HepG2 (cell line): Measurements from ENCODE around the gene PRSS1. TPM values are rescaled to one million over a fixed set of nuclear protein-coding genes. Genes with fewer than 3 reads are reported as not detected.

ENCODE experiments used
- ATAC-seq: fragments of 200-7000 bp; cut with Tn5 transposase; 3 replicates; pipeline ENCODE4 v1.9.1; 2020; ENCODE audit warnings: mild to moderate bottlenecking, moderate library complexity
- BruUV-seq: library from RNA; stranded (reverse); fragments of 400-500 nt; replicated peaks from 2 replicates; lab custom pipeline; 2021; lab: Mats Ljungman, UMichigan
- CTCF ChIA-PET: fragments of 300-600 bp; formaldehyde crosslinking; extraction: SDS; loops from one replicate; lab custom pipeline; 2021; ENCODE audit warnings: low total read pairs, inconsistent platforms, low intra/inter-chr PET ratio; lab: Yijun Ruan, JAX
- POLR2A ChIA-PET: fragments of 350-600 bp; sonication (Branson Sonifier 250); formaldehyde crosslinking; loops from one replicate; lab custom pipeline; 2020; ENCODE audit warnings: antibody characterized with exemption, inconsistent platforms; lab: Yijun Ruan, JAX
- DNase-seq: peaks from one replicate; pipeline ENCODE4 v3.0.0-alpha.2; 2015; ENCODE audit warnings: low spot score
- FAIRE-seq: peaks from 3 replicates; lab custom pipeline; 2011; peaks lifted over from hg19 to GRCh38; lab: Jason Lieb, UNC
- H2AFZ ChIP-seq: one replicate; pipeline ENCODE4 v1.6.1; 2011; ENCODE audit warnings: low read length, inconsistent platforms
- H3K27ac ChIP-seq: fragments of 300-600 bp; 3 replicates; pipeline ENCODE4 v1.8.0; 2011; ENCODE audit warnings: mixed run types, mild to moderate bottlenecking, mixed read lengths, low read length, inconsistent platforms; ENCODE audit not compliant: insufficient read depth; ENCODE audit errors: extremely low read length
- H3K27me3 ChIP-seq, 2 experiments: fragments of 200-600 bp in 1 of 2; 2 replicates in 1 of 2; 3 replicates in 1 of 2; pipeline versions ENCODE4 v1.6.0 to v1.8.0; 2011; ENCODE audit warnings: low read length in 2 of 2, mild to moderate bottlenecking in 2 of 2, moderate library complexity in 2 of 2, inconsistent platforms in 1 of 2; ENCODE audit not compliant: insufficient read depth in 2 of 2, control insufficient read depth in 1 of 2
- H3K36me3 ChIP-seq, 2 experiments: fragments of 200-600 bp in 1 of 2; replicated peaks in 1 of 2; 2 replicates in 1 of 2; 3 replicates in 1 of 2; pipeline versions ENCODE4 v1.5.1 to v1.8.0; 2011; ENCODE audit warnings: low read length in 2 of 2, inconsistent platforms in 1 of 2; ENCODE audit not compliant: insufficient read depth in 2 of 2, control insufficient read depth in 1 of 2
- H3K4me1 ChIP-seq: 2 replicates; pipeline ENCODE4 v1.5.1; 2012; ENCODE audit warnings: low read length, inconsistent platforms; ENCODE audit not compliant: insufficient read depth
- H3K4me2 ChIP-seq: 2 replicates; pipeline ENCODE4 v1.6.0; 2011; ENCODE audit warnings: low read depth, low read length, inconsistent platforms
- H3K4me3 ChIP-seq, 3 experiments: fragments of 200-600 bp in 1 of 3; sonication (generic), shearing (Covaris generic) in 1 of 3; replicated peaks in 1 of 3; 2 replicates each; pipeline ENCODE4 v1.5.1; 2011 to 2016; ENCODE audit warnings: low read length in 3 of 3, inconsistent platforms in 2 of 3, low read depth in 2 of 3, mild to moderate bottlenecking in 2 of 3, control low read depth in 1 of 3, mixed read lengths in 1 of 3; ENCODE audit not compliant: insufficient read depth in 1 of 3
- H3K79me2 ChIP-seq: one replicate; pipeline ENCODE4 v1.6.1; 2011; ENCODE audit warnings: low read length, inconsistent platforms; ENCODE audit not compliant: insufficient read depth
- H3K9ac ChIP-seq: 2 replicates; pipeline ENCODE4 v1.6.0; 2011; ENCODE audit warnings: mild to moderate bottlenecking, low read depth, low read length, inconsistent platforms; ENCODE audit not compliant: insufficient read depth
- H3K9me3 ChIP-seq: 2 replicates; pipeline ENCODE4 v1.5.1; 2012; ENCODE audit warnings: mild to moderate bottlenecking, low read length
- H4K20me1 ChIP-seq: 2 replicates; pipeline ENCODE4 v1.6.0; 2011; ENCODE audit warnings: inconsistent platforms, mild to moderate bottlenecking, low read length, moderate library complexity; ENCODE audit not compliant: insufficient read depth
- GABPA ChIP-seq, 2 experiments: IDR thresholded peaks; 2 replicates each; pipeline ENCODE4 v1.6.1; 2011 to 2016; ENCODE audit warnings: low read depth in 2 of 2, low read length in 1 of 2, missing biosample characterization in 1 of 2, missing genetic modification characterization in 1 of 2
- HNRNPLL ChIP-seq: fragments of 200-400 bp; formaldehyde crosslinking; IDR thresholded peaks from 2 replicates; pipeline ENCODE4 v1.6.1; 2017; ENCODE audit warnings: mild to moderate bottlenecking, low read depth, low read length; ENCODE audit not compliant: poor library complexity, severe bottlenecking
- NBN ChIP-seq: fragments of 450-650 bp; conservative IDR thresholded peaks from 2 replicates; pipeline ENCODE4 v1.6.1; 2017
- NFYB ChIP-seq: sonication (generic); formaldehyde crosslinking; IDR thresholded peaks from 2 replicates; pipeline ENCODE4 v1.4.0; 2020; ENCODE audit warnings: missing genetic modification reagents
- SRSF9 ChIP-seq: fragments of 200-400 bp; formaldehyde crosslinking; IDR thresholded peaks from 2 replicates; pipeline ENCODE4 v1.6.1; 2018; ENCODE audit warnings: borderline replicate concordance, mild to moderate bottlenecking, low read depth, low read length; ENCODE audit not compliant: insufficient read depth, poor library complexity, severe bottlenecking
- U2AF2 ChIP-seq: fragments of 200-400 bp; formaldehyde crosslinking; IDR thresholded peaks from 2 replicates; pipeline ENCODE4 v1.6.1; 2017; ENCODE audit warnings: low read depth, mild to moderate bottlenecking, low read length
- ZNF235 ChIP-seq: sonication (generic); formaldehyde crosslinking; IDR thresholded peaks from 2 replicates; pipeline ENCODE4 v1.8.1; 2023; ENCODE audit warnings: mild to moderate bottlenecking, missing genetic modification reagents, borderline replicate concordance
- ZNF251 ChIP-seq: sonication (generic); formaldehyde crosslinking; IDR thresholded peaks from 2 replicates; pipeline ENCODE4 v1.9.0; 2021; ENCODE audit warnings: mild to moderate bottlenecking, missing genetic modification reagents
- ZNF552 ChIP-seq: sonication (generic); formaldehyde crosslinking; IDR thresholded peaks from 2 replicates; pipeline ENCODE4 v1.9.0; 2022; ENCODE audit warnings: missing genetic modification reagents, mild to moderate bottlenecking, borderline replicate concordance
- WGBS: methylation state at CpG from one replicate; pipeline ENCODE4 v1.1.6; 2017; ENCODE audit warnings: low lambda C conversion rate; 5-methylcytosine and 5-hydroxymethylcytosine counted together
- in situ Hi-C: cut with HindIII; loops from 2 replicates; pipeline ENCODE4 v1.10.0; 2017; ENCODE audit warnings: low pct_unique_long_range_greater_than_20kb; ENCODE audit not compliant: extremely low pct_ligation_motif_present
- intact Hi-C: fragments of 100-400 bp; cut with micrococcal nuclease; formaldehyde crosslinking; loops from one replicate; pipeline ENCODE4 v1.10.0; 2022; ENCODE audit not compliant: unreplicated experiment
- polyA plus RNA-seq, 8 experiments: library from polyadenylated mRNA; depleted of rRNA in 3 of 8; stranded (reverse) in 7 of 8; unstranded in 1 of 8; fragments of >200 nt; fragmentation: Illumina TruSeq in 4 of 8; extraction: Trizol in 4 of 8; gene quantifications; 2 replicates each; pipeline versions ENCODE4 v1.2.1 to v1.2.3, GENCODE V29; 2011 to 2016; ENCODE audit warnings: low read depth in 4 of 8, missing spikeins in 1 of 8, mixed read lengths in 1 of 8; ENCODE audit not compliant: insufficient read depth in 1 of 8
- total RNA-seq, 5 experiments: library from RNA; depleted of rRNA; stranded (reverse); fragments of >200 nt; fragmentation: Illumina TruSeq; extraction: Trizol; gene quantifications; 2 replicates each; pipeline ENCODE4 v1.2.3, GENCODE V29; 2016; ENCODE audit warnings: low read depth in 1 of 5
- TF ChIP-seq, protein P1 (sequence below): sonication (generic); formaldehyde crosslinking; IDR thresholded peaks from 2 replicates; pipeline ENCODE4 v1.9.0; 2021; ENCODE audit warnings: missing genetic modification reagents, borderline replicate concordance
- TF ChIP-seq, protein P2 (sequence below): sonication (generic); formaldehyde crosslinking; IDR thresholded peaks from 2 replicates; pipeline ENCODE4 v1.4.0; 2020; ENCODE audit warnings: mild to moderate bottlenecking, missing genetic modification reagents
- TF ChIP-seq, protein P3 (sequence below): sonication (generic); formaldehyde crosslinking; IDR thresholded peaks from 2 replicates; pipeline ENCODE4 v1.4.0; 2020; ENCODE audit warnings: mild to moderate bottlenecking, low read depth, missing genetic modification reagents

The PRSS1 gene
- total and polyA plus RNA-seq, 2 of the 13 experiments (the other 11 are each of a cell fraction or from before 2014, with no cell fraction given): not detected

DNA sequence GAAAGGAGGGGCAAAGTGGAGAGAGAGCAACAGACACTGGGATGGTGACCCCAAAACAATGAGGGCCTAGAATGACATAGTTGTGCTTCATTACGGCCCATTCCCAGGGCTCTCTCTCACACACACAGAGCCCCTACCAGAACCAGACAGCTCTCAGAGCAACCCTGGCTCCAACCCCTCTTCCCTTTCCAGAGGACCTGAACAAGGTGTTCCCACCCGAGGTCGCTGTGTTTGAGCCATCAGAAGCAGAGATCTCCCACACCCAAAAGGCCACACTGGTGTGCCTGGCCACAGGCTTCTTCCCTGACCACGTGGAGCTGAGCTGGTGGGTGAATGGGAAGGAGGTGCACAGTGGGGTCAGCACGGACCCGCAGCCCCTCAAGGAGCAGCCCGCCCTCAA is 42.2 kb downstream of the PRSS1 start:
- no TSS peak for BruUV-seq
- no peaks in the 10 kb centered on the region for H4K20me1 ChIP-seq
- no CpG with 5 or more reads among the region's 7 CpGs for WGBS

DNA sequence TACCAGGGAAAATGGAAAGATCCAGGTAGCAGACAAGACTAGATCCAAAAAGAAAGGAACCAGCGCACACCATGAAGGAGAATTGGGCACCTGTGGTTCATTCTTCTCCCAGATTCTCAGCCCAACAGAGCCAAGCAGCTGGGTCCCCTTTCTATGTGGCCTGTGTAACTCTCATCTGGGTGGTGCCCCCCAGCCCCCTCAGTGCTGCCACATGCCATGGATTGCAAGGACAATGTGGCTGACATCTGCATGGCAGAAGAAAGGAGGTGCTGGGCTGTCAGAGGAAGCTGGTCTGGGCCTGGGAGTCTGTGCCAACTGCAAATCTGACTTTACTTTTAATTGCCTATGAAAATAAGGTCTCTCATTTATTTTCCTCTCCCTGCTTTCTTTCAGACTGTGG is 42.9 kb downstream of the PRSS1 start:
- no peak overlapping the region for H2AFZ ChIP-seq
- WGBS: 46% methylated on average over 1 of the region's 1 CpG
- H3K4me1 ChIP-seq: no peaks in the 10 kb centered on the region
- no peaks in the 10 kb centered on the region for H3K9me3 ChIP-seq
- in situ Hi-C loops: no loop called here
- no peak for FAIRE-seq
- BruUV-seq: no TSS peak
- peaks cover 3 to 47% of the 10 kb centered on the region in 2 experiments for H3K27me3 ChIP-seq
- H4K20me1 ChIP-seq: no peaks in the 10 kb centered on the region
- ChIA-PET CTCF (no interaction called here), POLR2A (no interaction called here)
- H3K36me3 ChIP-seq: no peaks in the 10 kb centered on the region
- intact Hi-C loops: no loop called here
- H3K4me2 ChIP-seq: no peak overlapping the region
- H3K27ac ChIP-seq: no peak overlapping the region
- H3K9ac ChIP-seq: no peak overlapping the region
- no peaks in the 10 kb centered on the region for H3K79me2 ChIP-seq
- no peak for DNase-seq
- no peak for ATAC-seq
- no peak overlapping the region for H3K4me3 ChIP-seq
- TF ChIP-seq NBN (no peak), HNRNPLL (no peak), U2AF2 (no peak), ZNF552 (CRISPR knock-in tag) (no peak), ZNF235 (CRISPR knock-in tag) (no peak), NFYB (no peak), GABPA (IDR thresholded peaks at IDR 0.05; ENCODE audit: low read depth, low read length) (no peak), GABPA (CRISPR knock-in tag; IDR thresholded peaks at IDR 0.05; ENCODE audit: low read depth) (no peak), SRSF9 (no peak)
- TF ChIP-seq, protein P1, sequence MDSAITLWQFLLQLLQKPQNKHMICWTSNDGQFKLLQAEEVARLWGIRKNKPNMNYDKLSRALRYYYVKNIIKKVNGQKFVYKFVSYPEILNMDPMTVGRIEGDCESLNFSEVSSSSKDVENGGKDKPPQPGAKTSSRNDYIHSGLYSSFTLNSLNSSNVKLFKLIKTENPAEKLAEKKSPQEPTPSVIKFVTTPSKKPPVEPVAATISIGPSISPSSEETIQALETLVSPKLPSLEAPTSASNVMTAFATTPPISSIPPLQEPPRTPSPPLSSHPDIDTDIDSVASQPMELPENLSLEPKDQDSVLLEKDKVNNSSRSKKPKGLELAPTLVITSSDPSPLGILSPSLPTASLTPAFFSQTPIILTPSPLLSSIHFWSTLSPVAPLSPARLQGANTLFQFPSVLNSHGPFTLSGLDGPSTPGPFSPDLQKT (CRISPR knock-in tag): no peak

More for the DNA sequence above, 42.2 kb downstream of the PRSS1 start:
- no peaks in the 10 kb centered on the region for H3K4me1 ChIP-seq
- FAIRE-seq: no peak
- no peak overlapping the region for H3K27ac ChIP-seq
- no peak overlapping the region for H3K4me2 ChIP-seq
- H3K27me3 ChIP-seq: peaks cover 0 to 42% of the 10 kb centered on the region in 2 experiments
- H3K9me3 ChIP-seq: no peaks in the 10 kb centered on the region
- DNase-seq: no peak
- in situ Hi-C loops: no loop called here
- intact Hi-C loops: no loop called here
- no peaks in the 10 kb centered on the region for H3K36me3 ChIP-seq
- H2AFZ ChIP-seq: no peak overlapping the region
- TF ChIP-seq, protein P2, sequence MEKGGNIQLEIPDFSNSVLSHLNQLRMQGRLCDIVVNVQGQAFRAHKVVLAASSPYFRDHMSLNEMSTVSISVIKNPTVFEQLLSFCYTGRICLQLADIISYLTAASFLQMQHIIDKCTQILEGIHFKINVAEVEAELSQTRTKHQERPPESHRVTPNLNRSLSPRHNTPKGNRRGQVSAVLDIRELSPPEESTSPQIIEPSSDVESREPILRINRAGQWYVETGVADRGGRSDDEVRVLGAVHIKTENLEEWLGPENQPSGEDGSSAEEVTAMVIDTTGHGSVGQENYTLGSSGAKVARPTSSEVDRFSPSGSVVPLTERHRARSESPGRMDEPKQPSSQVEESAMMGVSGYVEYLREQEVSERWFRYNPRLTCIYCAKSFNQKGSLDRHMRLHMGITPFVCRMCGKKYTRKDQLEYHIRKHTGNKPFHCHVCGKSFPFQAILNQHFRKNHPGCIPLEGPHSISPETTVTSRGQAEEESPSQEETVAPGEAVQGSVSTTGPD: no peak
- TF ChIP-seq ZNF251 (CRISPR knock-in tag): no peak
- TF ChIP-seq, protein P3, sequence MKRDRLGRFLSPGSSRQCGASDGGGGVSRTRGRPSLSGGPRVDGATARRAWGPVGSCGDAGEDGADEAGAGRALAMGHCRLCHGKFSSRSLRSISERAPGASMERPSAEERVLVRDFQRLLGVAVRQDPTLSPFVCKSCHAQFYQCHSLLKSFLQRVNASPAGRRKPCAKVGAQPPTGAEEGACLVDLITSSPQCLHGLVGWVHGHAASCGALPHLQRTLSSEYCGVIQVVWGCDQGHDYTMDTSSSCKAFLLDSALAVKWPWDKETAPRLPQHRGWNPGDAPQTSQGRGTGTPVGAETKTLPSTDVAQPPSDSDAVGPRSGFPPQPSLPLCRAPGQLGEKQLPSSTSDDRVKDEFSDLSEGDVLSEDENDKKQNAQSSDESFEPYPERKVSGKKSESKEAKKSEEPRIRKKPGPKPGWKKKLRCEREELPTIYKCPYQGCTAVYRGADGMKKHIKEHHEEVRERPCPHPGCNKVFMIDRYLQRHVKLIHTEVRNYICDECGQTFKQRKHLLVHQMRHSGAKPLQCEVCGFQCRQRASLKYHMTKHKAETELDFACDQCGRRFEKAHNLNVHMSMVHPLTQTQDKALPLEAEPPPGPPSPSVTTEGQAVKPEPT (CRISPR knock-in tag): no peak
- POLR2A ChIA-PET: no interaction called here
- CTCF ChIA-PET: no interaction called here
- H3K4me3 ChIP-seq: no peak overlapping the region
- H3K79me2 ChIP-seq: no peaks in the 10 kb centered on the region
- ATAC-seq: no peak
- no peak overlapping the region for H3K9ac ChIP-seq
